ENCODE data around the gene TJP1. TPM values are rescaled to one million over a fixed set of nuclear protein-coding genes. Genes with fewer than 3 reads are reported as not detected.
A peak's percentile ranks its signal among the peaks of the same experiment; 100 is the strongest.
"Not testable (repeated sequence)": the region's sequence is repeated elsewhere in the genome, so short reads cannot be mapped to it uniquely, and the experiment has no call there.

TJP1 gene
- polyA plus RNA-seq, 5 donors, result 76.5 to 119 (median 114) TPM

DNA sequence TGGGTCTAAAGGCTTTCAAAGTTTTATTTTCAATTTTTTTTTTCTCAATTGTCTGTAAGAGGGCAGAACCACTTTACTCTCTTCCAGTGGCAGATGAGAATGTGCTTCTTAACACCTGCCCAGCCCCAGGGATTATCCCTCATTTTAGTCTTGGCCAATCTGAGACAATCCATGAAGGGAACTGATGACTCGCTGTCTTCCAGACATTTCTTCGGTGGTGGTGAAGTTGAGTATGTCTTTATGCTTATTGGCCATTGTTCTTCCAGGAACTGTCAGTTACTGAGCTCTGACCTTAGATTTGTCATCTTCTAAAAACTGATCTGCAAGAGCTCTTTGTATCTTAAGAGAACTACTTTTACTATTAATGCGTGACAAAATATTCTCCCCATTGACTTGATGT lies 139.5 kb downstream of the TJP1 start:
- DNase-seq, result no peak

DNA sequence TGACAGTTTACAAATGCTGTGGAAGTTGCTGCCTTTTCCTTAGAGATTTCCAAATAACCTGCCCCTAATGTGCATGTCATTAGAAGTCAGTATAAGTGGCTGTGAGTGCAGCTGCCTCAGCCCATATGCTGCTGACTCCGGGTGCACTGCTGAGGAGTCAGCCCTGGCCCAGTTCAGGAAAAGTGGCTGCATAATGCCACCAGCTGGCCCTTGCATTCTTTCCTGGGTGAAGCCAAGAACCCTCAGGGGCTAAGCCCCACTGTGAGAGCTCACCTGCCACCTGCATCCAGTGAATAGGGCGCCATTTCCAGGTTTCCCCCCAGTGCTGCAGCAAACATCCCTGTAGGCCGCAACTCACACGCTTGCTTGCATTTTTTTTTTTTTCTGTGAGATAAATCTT lies 139.9 kb downstream of the TJP1 start:
- no peak for DNase-seq

DNA sequence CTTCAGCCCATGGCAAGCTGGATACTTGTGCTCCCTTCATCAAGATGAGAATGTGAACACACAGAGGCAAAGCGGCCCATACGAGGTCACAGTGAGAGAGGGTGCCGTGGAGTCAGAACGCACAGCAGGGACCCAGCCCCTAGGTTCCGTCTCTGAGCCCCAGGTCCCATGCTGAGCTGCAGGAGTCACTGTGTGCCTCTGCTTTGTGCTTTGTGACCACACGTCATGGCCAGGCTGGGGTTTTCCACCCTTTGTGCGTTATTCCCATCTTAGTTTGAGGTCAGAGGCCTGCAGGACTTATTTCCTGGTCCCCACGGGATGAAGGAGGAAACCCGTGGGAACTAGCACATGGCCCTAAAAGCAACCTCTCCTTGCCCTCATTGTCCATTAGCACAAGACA lies 140.3 kb downstream of the TJP1 start:
- DNase-seq, result no peak

DNA sequence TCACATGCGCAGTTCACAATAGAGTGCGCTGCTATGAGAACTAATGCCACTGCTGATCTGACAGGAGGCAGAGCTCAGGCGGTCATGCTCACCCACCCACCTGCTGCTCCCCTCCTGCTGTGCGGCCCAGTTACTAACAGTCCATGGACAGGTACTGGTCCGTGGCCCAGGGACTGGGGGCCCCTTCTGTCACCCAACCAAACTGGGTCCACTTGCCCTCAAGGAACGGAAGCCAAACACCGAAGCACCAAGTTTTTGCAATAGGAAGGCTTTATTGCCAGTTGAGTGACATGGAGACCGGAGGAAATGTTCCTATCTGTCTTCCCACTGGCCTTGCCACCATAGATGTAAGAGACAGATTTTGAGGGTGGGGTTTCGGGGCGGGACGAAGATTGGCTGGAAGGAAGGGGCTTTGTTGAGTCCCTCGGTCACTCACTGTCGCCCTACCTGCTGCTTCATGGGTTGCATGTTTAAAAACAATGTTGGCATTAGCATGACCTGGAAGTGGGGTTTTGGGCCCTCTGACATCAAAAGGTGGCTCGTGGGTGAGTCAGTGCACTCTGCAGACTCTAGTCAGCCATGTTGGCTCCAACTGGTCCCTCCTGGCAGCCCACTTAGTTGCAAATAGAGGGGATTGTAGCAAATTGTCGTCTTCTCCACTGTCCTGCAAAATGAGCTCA lies 141.0 kb downstream of the TJP1 start:
- no peak for DNase-seq

DNA sequence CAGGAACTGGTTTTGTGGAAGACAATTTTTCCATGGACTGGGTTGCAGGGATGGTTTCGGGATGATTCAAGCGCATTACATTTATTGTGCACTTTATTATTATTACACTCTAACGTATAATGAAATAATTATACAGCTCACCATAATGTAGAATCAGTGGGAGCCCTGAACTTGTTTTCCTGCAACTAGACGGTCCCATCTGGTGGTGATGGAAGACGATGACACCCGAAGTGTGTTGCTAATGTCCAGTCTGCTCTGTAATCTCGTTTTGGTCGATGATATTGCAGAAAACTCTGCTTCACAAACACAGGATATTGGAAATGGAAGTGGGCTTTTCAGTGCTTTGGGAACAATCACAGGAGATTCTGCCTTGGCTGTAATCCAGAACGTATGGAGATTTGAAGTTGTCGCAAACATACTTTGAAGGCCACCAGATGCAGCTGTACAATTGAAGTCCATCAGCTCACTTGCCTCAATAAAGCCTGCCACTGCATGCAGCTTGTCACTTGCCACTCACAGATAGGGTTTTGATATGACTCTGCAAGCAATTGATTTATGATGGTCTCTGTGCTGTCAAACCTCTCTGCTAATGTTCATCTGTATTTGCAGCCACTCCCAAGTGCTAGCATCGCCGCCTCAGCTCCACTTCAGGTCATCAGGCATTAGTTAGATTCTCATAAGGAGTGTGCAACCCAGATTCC lies 141.7 kb downstream of the TJP1 start:
- no peak for DNase-seq

DNA sequence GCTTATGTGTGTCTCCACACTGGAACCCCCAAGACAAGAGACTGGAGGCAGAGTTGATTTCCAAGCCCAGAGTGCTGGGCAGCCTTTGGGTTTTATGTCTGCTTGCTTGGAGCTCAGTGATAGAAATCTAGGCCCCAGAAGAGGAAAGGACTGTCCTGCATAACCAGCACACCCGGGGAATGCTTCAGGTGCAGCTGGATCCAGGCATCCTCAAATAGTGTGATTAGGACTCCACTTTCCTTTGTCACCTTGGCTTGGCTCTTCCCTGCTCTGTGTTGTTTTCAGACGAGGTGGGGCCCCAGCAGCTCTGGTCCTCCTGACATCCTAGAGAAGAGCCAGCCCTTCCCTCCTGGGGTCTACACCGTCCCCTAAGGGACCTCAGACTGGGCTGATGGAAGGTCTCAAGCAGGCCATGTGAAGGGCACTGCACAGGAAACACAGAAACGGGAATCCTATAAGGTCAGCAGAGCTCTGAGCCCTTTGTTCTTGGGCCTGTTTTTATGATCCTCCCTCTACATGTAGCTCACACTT lies 143.7 kb downstream of the TJP1 start:
- DNase-seq, result no peak

DNA sequence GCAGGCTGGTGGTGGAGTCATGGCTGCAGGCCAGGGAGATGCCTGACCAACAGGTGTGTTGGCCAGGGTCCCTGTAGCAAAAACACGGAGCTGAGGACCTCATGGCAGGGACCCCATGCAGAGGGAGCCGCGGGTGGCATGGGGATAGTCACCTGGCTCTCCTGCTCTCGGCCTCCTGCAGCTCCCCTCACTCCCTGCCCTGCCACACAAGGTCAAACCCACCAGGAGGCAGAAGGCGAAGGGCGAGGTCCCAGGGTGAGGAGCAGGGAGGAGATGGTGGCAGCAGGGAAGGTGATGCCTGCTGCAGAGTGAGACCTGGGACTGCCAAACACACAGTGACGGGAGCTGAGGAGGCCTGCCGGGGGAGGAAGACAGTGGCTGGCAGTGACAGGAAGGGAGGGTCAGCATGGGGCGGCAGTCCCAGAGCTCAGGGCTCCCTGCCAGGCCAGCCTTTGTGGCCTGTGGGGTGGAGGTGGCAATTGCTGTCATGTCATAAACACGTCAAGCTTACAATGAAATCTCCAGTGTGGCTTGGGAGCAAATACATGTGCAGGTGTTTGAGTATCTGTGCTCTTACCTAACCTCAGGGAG lies 144.3 kb downstream of the TJP1 start:
- DNase-seq, result no peak

DNA sequence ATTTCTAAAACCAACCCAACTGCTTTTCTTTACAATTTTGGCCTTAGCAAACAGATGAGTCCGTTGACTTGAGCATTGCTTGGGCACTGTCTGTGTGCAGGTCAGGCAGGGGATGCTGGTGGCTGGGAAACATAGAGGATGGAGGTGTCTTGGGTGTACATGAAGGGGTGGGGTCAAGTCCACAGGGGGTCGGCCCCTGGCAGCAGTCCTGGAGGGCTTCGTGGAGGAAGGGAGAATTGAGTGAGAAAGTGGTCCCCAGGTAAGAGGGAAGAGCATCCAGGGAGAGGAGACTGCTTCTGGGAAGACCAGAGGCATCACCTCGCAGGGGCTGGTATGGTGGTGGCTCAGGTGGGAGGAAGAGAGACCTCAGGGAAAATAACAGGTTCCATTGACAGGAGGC lies 144.8 kb downstream of the TJP1 start:
- no peak for DNase-seq

DNA sequence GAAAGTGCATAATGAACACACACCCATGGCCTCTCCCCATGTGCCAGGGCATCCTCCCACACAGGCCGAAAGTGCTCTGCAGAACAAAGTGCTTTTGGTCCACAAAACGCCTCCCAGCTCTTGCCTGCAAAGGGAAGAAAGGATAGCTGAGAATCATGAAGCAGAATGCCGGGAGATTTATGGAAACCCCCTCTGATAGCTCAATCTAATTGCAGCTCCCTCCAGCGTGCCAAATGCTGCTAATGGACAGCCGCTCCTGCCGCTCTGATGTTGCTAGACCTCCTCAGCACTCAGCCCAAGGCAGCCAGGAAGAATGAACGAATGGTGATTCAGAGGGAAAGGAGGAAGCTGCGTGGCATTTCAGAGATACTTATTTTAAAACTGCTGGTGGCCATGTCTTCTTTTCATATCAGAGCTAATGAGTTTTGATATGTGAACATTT lies 145.3 kb downstream of the TJP1 start:
- no peak for DNase-seq

DNA sequence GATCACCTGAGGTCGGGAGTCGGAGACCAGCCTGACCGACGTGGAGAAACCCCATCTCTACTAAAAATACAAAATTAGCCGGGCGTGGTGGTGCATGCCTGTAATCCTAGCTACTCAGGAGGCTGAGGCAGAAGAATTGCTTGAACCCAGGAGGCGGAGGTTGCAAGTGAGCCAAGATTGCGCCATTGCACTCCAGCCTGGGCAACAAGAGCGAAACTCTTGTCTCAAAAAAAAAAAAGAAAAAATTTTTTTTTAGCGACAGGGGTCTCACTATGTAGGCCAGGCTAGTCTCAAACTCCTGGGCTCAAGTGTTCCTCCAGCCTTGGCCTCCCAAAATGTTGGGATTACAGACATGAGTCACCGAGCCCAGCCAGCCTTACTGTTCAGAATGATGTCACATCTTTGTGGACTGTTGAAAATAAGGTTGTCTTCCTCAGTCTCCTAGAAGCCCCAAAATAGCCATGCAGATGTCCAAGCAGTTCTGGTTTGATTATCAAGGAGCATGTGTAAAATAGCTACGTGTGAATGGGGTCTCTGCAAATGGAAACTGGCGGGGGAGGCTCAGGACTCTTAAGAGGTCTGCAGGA lies 145.8 kb downstream of the TJP1 start:
- not testable (repeated sequence) for DNase-seq

DNA sequence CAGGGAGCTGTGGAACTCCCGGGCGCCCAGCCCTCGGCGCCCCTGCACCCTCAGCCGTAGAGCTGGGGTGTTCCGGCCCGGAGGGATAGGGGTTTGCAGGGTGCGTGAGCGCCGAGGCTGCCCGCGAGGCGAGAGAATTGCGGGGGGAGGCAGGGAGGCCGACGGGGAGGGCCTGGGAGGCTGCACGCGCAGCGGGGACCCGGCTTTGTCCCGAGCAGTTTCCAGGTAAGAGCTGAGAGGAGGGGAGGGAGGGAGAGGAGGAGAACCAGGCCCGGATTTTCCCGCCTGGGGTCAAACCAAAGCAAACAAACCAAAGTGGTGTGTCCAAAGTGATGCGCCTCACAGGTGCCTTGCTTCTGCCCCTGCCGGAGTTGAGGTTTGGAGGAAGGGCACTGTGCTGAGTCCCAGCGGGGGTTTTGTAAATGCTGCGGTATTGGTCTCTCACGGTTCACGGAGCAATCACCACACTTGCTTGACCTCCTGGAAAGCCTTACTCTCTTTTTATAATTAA lies 146.4 kb downstream of the TJP1 start:
- no peak for DNase-seq

DNA sequence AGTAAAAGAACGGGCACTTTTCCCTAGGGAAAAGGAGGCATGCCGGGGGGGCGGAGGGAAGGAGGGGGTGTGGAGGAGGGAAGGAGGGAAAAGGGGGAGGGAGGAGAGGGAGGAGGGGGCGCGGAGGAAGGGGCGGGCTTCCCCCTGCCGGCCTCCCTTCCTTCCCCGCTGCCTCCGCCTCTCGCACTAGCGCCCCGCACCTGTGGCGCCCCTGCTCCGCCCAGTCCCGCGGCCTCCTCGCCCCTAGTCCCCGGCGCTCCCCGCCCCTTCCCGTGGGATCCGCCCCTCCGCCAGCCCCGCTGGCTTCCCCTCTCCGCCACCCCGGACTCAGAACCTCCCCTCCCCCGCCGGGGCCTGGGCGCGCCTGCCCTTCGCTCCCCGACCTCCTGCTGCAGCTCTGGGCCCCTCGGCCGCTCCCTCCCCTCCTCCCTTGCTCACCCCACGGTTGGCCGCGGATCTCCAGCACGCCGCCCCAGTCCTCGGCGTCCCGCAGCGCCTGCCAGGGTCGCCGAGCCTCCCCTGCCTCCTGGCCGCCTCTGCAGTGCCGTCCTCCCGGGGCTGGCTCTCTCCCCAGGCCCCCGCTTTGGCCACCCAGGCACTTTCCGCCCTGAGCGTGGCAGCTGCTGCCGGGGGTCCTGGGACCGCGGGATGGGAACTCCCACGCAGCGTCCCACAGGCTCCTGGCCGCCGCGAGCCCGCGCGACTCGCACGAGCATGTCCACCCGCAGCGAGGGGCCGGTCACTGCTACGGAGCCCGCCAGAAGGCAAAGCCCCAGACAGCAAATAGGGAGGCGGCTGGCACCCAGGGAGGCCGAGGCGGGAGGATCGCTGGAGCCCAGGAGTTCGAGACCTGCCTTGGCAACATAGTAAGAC lies 147.4 kb downstream of the TJP1 start:
- DNase-seq, result peak in 1 of 2 donors; percentile 64

DNA sequence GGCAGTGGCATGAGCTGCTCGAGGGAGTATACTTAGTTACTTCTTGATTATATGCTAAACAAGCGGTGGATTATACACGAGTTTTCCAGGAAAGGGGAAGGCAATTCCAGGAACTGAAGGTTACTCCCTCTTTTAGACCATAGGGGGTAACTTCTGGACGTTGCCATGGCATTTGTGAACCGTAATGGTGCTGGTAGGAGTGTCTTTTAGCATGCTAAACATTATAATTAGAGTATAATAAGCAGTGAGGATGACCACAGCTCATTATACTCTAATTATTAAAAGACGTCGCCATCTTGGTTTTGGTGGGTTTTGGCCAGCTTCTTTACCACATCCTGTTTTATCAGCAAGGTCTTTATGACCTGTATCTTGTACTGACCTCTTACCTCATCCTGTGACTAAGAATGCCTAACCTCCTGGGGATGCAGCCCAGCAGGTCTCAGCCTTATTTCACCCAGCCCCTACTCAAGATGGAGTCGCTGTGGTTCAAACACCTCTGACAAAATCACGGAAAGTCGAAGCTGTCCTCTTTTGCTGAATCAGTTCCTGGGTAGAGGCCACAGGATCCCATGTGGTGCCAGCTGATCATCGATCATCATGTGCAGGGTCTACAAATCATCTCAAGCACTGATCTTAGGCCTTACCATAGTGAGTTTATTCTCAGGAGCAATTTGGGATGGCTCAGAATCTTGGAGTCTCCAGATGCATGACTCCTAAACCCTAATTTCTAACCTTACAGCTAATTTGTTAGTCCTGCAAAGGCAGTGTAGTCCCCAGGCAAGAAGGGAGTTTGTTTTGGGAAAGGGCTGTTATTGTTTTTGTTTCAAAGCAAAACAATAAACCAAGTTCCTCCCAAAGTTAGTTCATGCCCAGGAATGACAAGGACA lies 149.1 kb downstream of the TJP1 start:
- no peak for DNase-seq

DNA sequence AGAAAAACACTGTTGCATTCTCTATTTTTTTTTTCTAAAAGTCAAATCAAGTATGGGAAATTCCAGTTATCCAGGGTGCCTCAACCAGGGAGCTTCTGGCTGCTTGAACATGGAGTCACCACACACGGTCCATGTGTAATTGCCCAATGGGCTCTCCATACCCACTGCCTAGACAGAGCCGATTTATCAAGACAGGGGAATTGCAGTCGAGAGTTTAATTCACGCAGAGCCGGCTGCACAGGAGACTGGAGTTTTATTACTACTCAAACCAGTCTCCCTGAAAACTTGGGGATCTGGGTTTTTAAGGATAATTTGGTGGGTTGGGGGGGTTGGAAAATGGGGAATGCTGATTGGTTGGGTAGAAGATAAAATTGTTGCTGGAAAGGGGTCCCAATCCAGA lies 149.8 kb downstream of the TJP1 start:
- no peak for DNase-seq

DNA sequence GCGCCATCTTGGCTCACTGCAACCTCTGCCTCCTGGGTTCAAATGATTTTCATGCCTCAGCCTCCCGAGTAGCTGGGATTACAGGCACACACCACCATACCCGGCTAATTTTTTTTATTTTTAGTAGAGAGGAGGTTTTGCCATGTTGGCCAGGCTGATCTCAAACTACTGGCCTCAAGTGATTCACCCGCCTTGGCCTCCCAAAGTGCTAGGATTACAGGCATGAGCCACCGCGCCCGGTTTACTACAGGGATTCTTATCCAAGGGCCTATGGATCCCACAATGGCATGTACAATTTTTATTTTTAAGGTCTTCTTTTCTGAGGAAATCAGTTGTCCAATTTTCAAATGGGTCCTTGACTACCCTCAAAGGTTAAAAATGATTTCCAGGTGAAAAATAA lies 150.2 kb downstream of the TJP1 start:
- DNase-seq, result not testable (repeated sequence)

DNA sequence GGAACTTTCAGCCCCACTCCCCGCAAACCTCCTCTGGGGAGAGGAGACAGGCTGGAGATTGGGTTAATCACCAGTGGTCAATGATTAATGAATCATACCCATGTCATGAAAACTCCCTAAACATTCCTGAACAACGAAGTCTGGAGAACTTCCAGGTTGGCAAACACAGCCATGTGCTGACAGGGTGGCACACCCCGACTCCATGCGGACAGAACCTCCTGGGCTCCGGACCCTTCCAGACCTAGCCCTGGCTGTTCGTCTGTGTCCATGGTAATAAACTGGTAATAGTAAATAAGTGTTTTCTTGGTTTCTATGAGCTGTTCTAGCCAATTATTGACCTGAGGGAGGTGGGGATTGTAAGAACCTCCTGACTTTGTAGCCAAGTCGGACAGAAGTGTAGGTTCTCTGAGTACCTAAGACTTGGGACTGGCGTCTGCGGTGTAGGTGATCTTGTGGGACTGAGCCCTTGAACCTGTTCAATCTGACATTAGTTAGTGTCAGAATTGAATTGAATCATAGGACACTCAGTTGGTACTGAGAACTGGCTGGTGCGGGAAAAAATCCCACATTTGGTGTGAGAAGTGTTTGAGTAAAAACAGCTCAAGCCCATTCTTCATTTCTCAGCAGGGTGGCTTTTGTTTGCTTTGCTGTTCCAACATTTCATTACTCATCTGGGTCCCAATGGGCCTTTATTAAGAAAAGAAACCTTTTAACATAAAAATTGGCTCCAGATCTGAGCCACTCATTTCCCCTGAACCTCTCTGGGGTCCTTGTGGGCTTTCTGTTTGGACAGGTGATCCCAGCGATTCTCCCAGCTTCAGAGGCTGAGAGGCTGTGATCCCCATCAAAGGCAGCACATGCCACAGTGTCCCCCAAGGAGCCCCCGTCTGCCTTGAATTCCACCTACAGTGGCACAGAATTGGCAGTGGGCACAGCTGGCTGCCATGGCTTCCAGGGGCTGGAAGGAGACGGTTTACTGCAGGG lies 151.0 kb downstream of the TJP1 start:
- DNase-seq, result peak; percentile 68 to 70

DNA sequence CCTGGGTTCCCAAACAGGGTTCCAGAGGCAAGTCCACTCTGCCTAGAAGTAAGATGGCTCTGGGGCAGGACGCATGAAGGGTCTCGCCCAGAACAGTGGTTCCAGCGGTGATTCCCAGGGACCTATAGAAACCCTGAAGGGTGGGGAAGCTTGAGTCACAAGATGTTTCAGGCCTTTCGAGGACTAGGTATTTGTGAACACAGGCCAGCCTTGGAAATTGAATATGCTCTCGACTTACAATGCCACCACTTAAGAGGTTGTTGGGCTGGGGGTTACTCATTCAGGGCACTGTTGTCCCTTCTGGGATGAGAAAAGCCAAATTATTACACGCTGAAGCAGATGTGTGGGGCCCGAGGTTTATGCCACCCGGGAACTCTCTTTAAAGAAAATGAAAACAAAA lies 152.0 kb downstream of the TJP1 start:
- no peak for DNase-seq

DNA sequence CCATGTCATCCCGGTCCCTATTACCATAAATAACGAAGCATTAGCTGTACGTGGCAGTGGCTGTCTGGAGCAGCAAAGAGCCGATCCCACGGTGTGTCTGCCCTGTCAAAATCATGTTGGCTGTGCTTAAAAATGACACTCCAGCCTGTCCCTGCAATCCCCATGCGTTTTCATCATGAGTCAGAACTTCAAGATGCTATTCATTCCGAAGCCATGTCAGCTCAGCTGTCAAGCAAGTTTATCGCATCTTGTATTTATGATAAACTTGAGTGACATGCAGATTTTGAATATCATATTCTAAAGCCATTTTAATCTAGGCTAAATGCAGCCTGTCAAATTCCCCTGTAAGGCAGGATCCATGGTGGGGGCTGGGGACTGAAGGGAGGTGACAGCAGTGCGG lies 152.4 kb downstream of the TJP1 start:
- DNase-seq, result no peak

DNA sequence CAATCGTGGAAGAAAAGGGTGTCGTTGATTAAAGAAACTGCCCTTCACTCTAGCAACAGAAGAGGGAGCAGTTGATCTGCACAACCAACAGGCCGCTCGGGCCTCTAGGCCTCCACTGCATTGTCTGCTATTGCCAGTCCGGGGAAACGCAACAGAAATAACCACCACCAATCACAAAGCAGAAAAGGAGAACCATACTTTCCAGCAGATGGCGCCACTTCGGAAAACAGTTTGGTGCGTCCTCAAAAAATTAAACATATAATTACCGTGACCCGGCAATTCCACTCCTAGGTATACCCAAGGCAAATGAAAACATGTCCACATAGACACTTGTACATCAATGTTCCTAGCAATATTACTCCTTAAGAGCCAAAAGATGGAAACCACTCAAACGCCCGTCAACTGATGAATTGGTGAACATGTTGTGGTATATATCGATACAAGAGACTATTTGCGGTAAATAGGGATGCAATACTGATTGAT lies 154.1 kb downstream of the TJP1 start:
- DNase-seq, result no peak

Data from right lung (tissue), 5 donors.